Measurements from ENCODE around the gene CTIF. TPM values are rescaled to one million over a fixed set of nuclear protein-coding genes. Genes with fewer than 3 reads are reported as not detected.
"Not testable (repeated sequence)": the region's sequence is repeated elsewhere in the genome, so short reads cannot be mapped to it uniquely, and the experiment has no call there.

CTIF gene
- total RNA-seq, 4 donors from 2014 or later, result 72.2 to 137 (median 86.5) TPM

GRCh38 chr18:48497863-48498262 is 41.0 kb upstream of the CTIF start:
- H3K4me3 ChIP-seq, result no peak overlapping the region
- no peak overlapping the region for H3K27ac ChIP-seq
- no peak for TF ChIP-seq EP300 (IDR thresholded peaks at IDR 0.05)
- no peak for TF ChIP-seq CTCF (IDR thresholded peaks at IDR 0.05)
- no peak for TF ChIP-seq POLR2A (IDR thresholded peaks at IDR 0.05)
- DNase-seq (ENCODE audit: low spot score in 2 of 2), result no peak
- H3K9me3 ChIP-seq, result peaks cover 0 to 6% (median 0%) of the 10 kb centered on the region in 4 donors
- peaks cover 0 to 10% (median 3%) of the 10 kb centered on the region in 4 donors for H3K4me1 ChIP-seq
- no peaks in the 10 kb centered on the region for H3K36me3 ChIP-seq
- no peaks in the 10 kb centered on the region for H3K27me3 ChIP-seq

GRCh38 chr18:48500517-48500916 is 38.3 kb upstream of the CTIF start:
- no peaks in the 10 kb centered on the region for H3K27me3 ChIP-seq
- H3K4me3 ChIP-seq, result no peak overlapping the region
- H3K27ac ChIP-seq, result no peak overlapping the region
- no peaks in the 10 kb centered on the region for H3K4me1 ChIP-seq
- TF ChIP-seq POLR2A (IDR thresholded peaks at IDR 0.05) (no peak), EP300 (IDR thresholded peaks at IDR 0.05) (no peak), CTCF (IDR thresholded peaks at IDR 0.05) (no peak)
- DNase-seq (ENCODE audit: low spot score in 2 of 2), result no peak
- H3K36me3 ChIP-seq, result no peaks in the 10 kb centered on the region
- H3K9me3 ChIP-seq, result peaks cover 0 to 15% (median 0%) of the 10 kb centered on the region in 4 donors

GRCh38 chr18:48502906-48503305 is 35.9 kb upstream of the CTIF start:
- Histone ChIP-seq H3K9me3 (peaks cover 0 to 31% (median 2%) of the 10 kb centered on the region in 4 donors), H3K27ac (no peak overlapping the region), H3K4me1 (no peaks in the 10 kb centered on the region), H3K27me3 (no peaks in the 10 kb centered on the region), H3K4me3 (no peak overlapping the region), H3K36me3 (no peaks in the 10 kb centered on the region)
- TF ChIP-seq POLR2A (IDR thresholded peaks at IDR 0.05) (no peak), EP300 (IDR thresholded peaks at IDR 0.05) (no peak), CTCF (IDR thresholded peaks at IDR 0.05) (no peak)
- no peak for DNase-seq (ENCODE audit: low spot score in 2 of 2)
- WGBS, 2 donors, result 78 to 84% methylated on average over 4 of the region's 4 CpGs

GRCh38 chr18:48504819-48505218 is 34.0 kb upstream of the CTIF start:
- peaks cover 0 to 30% (median 2%) of the 10 kb centered on the region in 4 donors for H3K9me3 ChIP-seq
- no peaks in the 10 kb centered on the region for H3K4me1 ChIP-seq
- H3K27ac ChIP-seq, result no peak overlapping the region
- H3K27me3 ChIP-seq, result no peaks in the 10 kb centered on the region
- no peak for TF ChIP-seq EP300 (IDR thresholded peaks at IDR 0.05)
- TF ChIP-seq CTCF (IDR thresholded peaks at IDR 0.05), result no peak
- TF ChIP-seq POLR2A (IDR thresholded peaks at IDR 0.05), result no peak
- H3K4me3 ChIP-seq, result no peak overlapping the region
- H3K36me3 ChIP-seq, result no peaks in the 10 kb centered on the region
- no peak for DNase-seq (ENCODE audit: low spot score in 2 of 2)

GRCh38 chr18:48506983-48507568 is 31.8 kb upstream of the CTIF start:
- H3K9me3 ChIP-seq, result peaks cover 0 to 30% (median 2%) of the 10 kb centered on the region in 4 donors
- DNase-seq (ENCODE audit: low spot score in 2 of 2); H3K36me3 ChIP-seq; H3K27ac ChIP-seq; H3K27me3 ChIP-seq; H3K4me3 ChIP-seq; H3K4me1 ChIP-seq: not testable (repeated sequence)
- WGBS, 2 donors, result 82 to 84% methylated on average over 1 of the region's 1 CpG

- not testable (repeated sequence) for DNase-seq (ENCODE audit: low spot score in 2 of 2); H3K4me3 ChIP-seq; H3K9me3 ChIP-seq; H3K27ac ChIP-seq; H3K27me3 ChIP-seq; H3K4me1 ChIP-seq; H3K36me3 ChIP-seq
- WGBS, 2 donors, result 81 to 82% methylated on average over 4 of the region's 4 CpGs
These were observed 26.3 kb upstream of the CTIF start for GRCh38 chr18:48512498-48512897.
